HepG2 (cell line): ENCODE data around the gene NPEPL1. TPM values are rescaled to one million over a fixed set of nuclear protein-coding genes. Genes with fewer than 3 reads are reported as not detected.

ENCODE experiments used
- ATF7 ChIP-seq, 2 experiments: fragments of 450-650 bp in 1 of 2; sonication (generic) in 1 of 2; formaldehyde crosslinking in 1 of 2; IDR thresholded peaks; 2 replicates each; pipeline versions ENCODE4 v1.4.0 to v1.6.1; 2016 to 2020; ENCODE audit warnings: antibody characterized with exemption in 1 of 2, mild to moderate bottlenecking in 1 of 2, missing genetic modification reagents in 1 of 2
- HNF4G ChIP-seq, 2 experiments: sonication (generic) in 1 of 2; formaldehyde crosslinking in 1 of 2; IDR thresholded peaks; 2 replicates each; pipeline versions ENCODE4 v1.4.0 to v1.6.1; 2011 to 2020; ENCODE audit warnings: borderline replicate concordance in 2 of 2, low read depth in 2 of 2, mild to moderate bottlenecking in 2 of 2, low read length in 1 of 2, missing genetic modification reagents in 1 of 2, moderate library complexity in 1 of 2
- HNRNPL ChIP-seq: fragments of 200-400 bp; formaldehyde crosslinking; IDR thresholded peaks from 2 replicates; pipeline ENCODE4 v1.6.1; 2017; ENCODE audit warnings: mild to moderate bottlenecking, low read depth, low read length
- MAFG ChIP-seq: sonication (generic); formaldehyde crosslinking; IDR thresholded peaks from 2 replicates; pipeline ENCODE4 v1.5.1; 2020; ENCODE audit warnings: mild to moderate bottlenecking, missing genetic modification reagents
- MTF2 ChIP-seq: sonication (generic); formaldehyde crosslinking; IDR thresholded peaks from 2 replicates; pipeline ENCODE4 v1.5.0; 2020; ENCODE audit warnings: missing genetic modification reagents, borderline replicate concordance
- POLR2A ChIP-seq, 2 experiments: IDR thresholded peaks; 2 replicates each; pipeline ENCODE4 v1.6.1; 2011; ENCODE audit warnings: low read depth in 2 of 2, low read length in 2 of 2, mild to moderate bottlenecking in 1 of 2, moderate library complexity in 1 of 2; ENCODE audit not compliant: insufficient read depth in 1 of 2
- RFX3 ChIP-seq: IDR thresholded peaks from 2 replicates; pipeline ENCODE4 v1.6.1; 2016; ENCODE audit warnings: missing biosample characterization, missing genetic modification reagents
- TMF1 ChIP-seq: sonication (generic); formaldehyde crosslinking; IDR thresholded peaks from 2 replicates; pipeline ENCODE4 v1.8.1; 2022; ENCODE audit warnings: low read depth, missing genetic modification reagents
- ZBTB38 ChIP-seq: sonication (generic); formaldehyde crosslinking; IDR thresholded peaks from 2 replicates; pipeline ENCODE4 v1.5.1; 2020; ENCODE audit warnings: mild to moderate bottlenecking, missing genetic modification reagents
- ZNF558 ChIP-seq: sonication (generic); formaldehyde crosslinking; IDR thresholded peaks from 2 replicates; pipeline ENCODE4 v1.9.0; 2022; ENCODE audit warnings: mild to moderate bottlenecking, missing genetic modification reagents, borderline replicate concordance
- ZNF589 ChIP-seq: sonication (generic); formaldehyde crosslinking; conservative IDR thresholded peaks from 2 replicates; pipeline ENCODE4 v1.8.0; 2022; ENCODE audit warnings: mild to moderate bottlenecking, moderate library complexity, missing genetic modification reagents
- ZNF614 ChIP-seq: IDR thresholded peaks from 2 replicates; pipeline ENCODE4 v1.6.1; 2018; ENCODE audit warnings: missing biosample characterization, missing genetic modification reagents, inconsistent platforms, borderline replicate concordance
- polyA plus RNA-seq, 8 experiments: library from polyadenylated mRNA; depleted of rRNA in 3 of 8; stranded (reverse) in 7 of 8; unstranded in 1 of 8; fragments of >200 nt; fragmentation: Illumina TruSeq in 4 of 8; extraction: Trizol in 4 of 8; gene quantifications; 2 replicates each; pipeline versions ENCODE4 v1.2.1 to v1.2.3, GENCODE V29; 2011 to 2016; ENCODE audit warnings: low read depth in 4 of 8, missing spikeins in 1 of 8, mixed read lengths in 1 of 8; ENCODE audit not compliant: insufficient read depth in 1 of 8
- total RNA-seq, 5 experiments: library from RNA; depleted of rRNA; stranded (reverse); fragments of >200 nt; fragmentation: Illumina TruSeq; extraction: Trizol; gene quantifications; 2 replicates each; pipeline ENCODE4 v1.2.3, GENCODE V29; 2016; ENCODE audit warnings: low read depth in 1 of 5
- TF ChIP-seq, protein P1 (sequence below): sonication (generic); formaldehyde crosslinking; IDR thresholded peaks from 2 replicates; pipeline ENCODE4 v1.4.0; 2020; ENCODE audit warnings: missing genetic modification reagents, borderline replicate concordance
- TF ChIP-seq, protein P2 (sequence below): sonication (generic); IDR thresholded peaks from 2 replicates; pipeline ENCODE4 v1.6.1; 2016; ENCODE audit warnings: low read depth, borderline replicate concordance
- TF ChIP-seq, protein P3 (sequence below): sonication (generic); formaldehyde crosslinking; IDR thresholded peaks from 2 replicates; pipeline ENCODE4 v1.4.0; 2020; ENCODE audit warnings: missing genetic modification reagents
- TF ChIP-seq, protein P4 (sequence below): sonication (generic); formaldehyde crosslinking; IDR thresholded peaks from 2 replicates; pipeline ENCODE4 v1.4.0; 2020; ENCODE audit warnings: missing genetic modification reagents, borderline replicate concordance
- TF ChIP-seq, protein P5 (sequence below): IDR thresholded peaks from 2 replicates; pipeline ENCODE4 v1.6.1; 2016; ENCODE audit warnings: low read depth, control low read depth

NPEPL1 gene
- total and polyA plus RNA-seq, 2 of the 13 experiments (the other 11 are each of a cell fraction or from before 2014, with no cell fraction given), result 4.1 to 7.5 TPM

DNA sequence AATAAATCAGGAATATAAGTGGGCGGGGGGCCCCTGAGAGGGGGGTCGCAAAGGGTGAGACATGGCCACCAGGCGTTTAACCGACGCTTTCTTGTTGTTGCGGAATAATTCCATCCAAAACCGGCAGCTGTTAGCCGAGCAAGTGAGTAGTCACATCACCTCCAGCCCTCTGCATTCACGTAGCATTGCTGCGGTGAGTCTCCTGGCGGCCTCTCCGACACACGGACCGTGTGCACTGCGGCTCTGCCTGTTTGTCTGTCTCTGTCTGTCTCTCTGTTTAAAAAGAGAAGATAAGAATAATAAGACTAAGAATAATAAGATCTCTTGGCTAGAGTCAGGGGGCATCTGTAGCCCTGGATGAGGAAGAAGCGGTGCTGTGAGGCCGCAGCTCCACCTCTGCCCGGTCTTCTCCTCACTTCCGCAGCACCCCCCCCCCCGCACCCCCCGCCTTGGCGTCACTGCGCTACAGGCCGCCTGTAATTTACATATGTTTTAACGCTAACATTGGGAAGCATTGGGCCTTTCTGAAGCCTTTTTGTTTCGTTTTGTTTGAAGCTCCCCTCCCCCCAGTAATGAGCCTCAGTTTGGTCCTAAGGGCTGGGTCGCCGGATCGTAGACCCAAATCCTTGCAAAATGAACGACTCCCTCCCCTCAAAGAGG, 40.5 kb upstream of the NPEPL1 start (continued):
- TF ChIP-seq ZNF558 (peak; percentile 15; the same call in 1 of the 2 replicates), POLR2A (IDR thresholded peaks at IDR 0.05; ENCODE audit: insufficient read depth in 1 of 2, low read depth in 2 of 2, low read length in 2 of 2) (peak; percentile 42 to 62; a peak in 2 of 4 replicates), MTF2 (0 out of 2 replicates have a peak, but pooled peaks have one; percentile 35), HNF4G (IDR thresholded peaks at IDR 0.05; ENCODE audit: borderline replicate concordance, low read depth, low read length) (no peak), HNF4G (CRISPR knock-in tag; IDR thresholded peaks at IDR 0.05; ENCODE audit: borderline replicate concordance, low read depth) (peak; percentile 6; the same call in 1 of the 2 replicates), ATF7 (IDR thresholded peaks at IDR 0.05) (no peak), ATF7 (CRISPR knock-in tag; IDR thresholded peaks at IDR 0.05) (no peak), ZNF614 (peak; percentile 45; the same call in 1 of the 2 replicates), ZBTB38 (0 out of 2 replicates have a peak, but pooled peaks have one; percentile 38), RFX3 (CRISPR knock-in tag) (no peak), MAFG (no peak), TMF1 (CRISPR knock-in tag) (no peak), HNRNPL (0 out of 2 replicates have a peak, but pooled peaks have one; percentile 55), ZNF589 (CRISPR knock-in tag) (no peak)
- TF ChIP-seq, protein P1, sequence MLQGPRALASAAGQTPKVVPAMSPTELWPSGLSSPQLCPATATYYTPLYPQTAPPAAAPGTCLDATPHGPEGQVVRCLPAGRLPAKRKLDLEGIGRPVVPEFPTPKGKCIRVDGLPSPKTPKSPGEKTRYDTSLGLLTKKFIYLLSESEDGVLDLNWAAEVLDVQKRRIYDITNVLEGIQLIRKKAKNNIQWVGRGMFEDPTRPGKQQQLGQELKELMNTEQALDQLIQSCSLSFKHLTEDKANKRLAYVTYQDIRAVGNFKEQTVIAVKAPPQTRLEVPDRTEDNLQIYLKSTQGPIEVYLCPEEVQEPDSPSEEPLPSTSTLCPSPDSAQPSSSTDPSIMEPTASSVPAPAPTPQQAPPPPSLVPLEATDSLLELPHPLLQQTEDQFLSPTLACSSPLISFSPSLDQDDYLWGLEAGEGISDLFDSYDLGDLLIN, result 0 out of 2 replicates have a peak, but pooled peaks have one; percentile 63
- TF ChIP-seq, protein P2, sequence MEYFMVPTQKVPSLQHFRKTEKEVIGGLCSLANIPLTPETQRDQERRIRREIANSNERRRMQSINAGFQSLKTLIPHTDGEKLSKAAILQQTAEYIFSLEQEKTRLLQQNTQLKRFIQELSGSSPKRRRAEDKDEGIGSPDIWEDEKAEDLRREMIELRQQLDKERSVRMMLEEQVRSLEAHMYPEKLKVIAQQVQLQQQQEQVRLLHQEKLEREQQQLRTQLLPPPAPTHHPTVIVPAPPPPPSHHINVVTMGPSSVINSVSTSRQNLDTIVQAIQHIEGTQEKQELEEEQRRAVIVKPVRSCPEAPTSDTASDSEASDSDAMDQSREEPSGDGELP, result no peak; the same call in 1 of the 2 replicates
- TF ChIP-seq, protein P3, sequence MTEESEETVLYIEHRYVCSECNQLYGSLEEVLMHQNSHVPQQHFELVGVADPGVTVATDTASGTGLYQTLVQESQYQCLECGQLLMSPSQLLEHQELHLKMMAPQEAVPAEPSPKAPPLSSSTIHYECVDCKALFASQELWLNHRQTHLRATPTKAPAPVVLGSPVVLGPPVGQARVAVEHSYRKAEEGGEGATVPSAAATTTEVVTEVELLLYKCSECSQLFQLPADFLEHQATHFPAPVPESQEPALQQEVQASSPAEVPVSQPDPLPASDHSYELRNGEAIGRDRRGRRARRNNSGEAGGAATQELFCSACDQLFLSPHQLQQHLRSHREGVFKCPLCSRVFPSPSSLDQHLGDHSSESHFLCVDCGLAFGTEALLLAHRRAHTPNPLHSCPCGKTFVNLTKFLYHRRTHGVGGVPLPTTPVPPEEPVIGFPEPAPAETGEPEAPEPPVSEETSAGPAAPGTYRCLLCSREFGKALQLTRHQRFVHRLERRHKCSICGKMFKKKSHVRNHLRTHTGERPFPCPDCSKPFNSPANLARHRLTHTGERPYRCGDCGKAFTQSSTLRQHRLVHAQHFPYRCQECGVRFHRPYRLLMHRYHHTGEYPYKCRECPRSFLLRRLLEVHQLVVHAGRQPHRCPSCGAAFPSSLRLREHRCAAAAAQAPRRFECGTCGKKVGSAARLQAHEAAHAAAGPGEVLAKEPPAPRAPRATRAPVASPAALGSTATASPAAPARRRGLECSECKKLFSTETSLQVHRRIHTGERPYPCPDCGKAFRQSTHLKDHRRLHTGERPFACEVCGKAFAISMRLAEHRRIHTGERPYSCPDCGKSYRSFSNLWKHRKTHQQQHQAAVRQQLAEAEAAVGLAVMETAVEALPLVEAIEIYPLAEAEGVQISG (CRISPR knock-in tag), result peak; percentile 58; the same call in 1 of the 2 replicates
- TF ChIP-seq, protein P4, sequence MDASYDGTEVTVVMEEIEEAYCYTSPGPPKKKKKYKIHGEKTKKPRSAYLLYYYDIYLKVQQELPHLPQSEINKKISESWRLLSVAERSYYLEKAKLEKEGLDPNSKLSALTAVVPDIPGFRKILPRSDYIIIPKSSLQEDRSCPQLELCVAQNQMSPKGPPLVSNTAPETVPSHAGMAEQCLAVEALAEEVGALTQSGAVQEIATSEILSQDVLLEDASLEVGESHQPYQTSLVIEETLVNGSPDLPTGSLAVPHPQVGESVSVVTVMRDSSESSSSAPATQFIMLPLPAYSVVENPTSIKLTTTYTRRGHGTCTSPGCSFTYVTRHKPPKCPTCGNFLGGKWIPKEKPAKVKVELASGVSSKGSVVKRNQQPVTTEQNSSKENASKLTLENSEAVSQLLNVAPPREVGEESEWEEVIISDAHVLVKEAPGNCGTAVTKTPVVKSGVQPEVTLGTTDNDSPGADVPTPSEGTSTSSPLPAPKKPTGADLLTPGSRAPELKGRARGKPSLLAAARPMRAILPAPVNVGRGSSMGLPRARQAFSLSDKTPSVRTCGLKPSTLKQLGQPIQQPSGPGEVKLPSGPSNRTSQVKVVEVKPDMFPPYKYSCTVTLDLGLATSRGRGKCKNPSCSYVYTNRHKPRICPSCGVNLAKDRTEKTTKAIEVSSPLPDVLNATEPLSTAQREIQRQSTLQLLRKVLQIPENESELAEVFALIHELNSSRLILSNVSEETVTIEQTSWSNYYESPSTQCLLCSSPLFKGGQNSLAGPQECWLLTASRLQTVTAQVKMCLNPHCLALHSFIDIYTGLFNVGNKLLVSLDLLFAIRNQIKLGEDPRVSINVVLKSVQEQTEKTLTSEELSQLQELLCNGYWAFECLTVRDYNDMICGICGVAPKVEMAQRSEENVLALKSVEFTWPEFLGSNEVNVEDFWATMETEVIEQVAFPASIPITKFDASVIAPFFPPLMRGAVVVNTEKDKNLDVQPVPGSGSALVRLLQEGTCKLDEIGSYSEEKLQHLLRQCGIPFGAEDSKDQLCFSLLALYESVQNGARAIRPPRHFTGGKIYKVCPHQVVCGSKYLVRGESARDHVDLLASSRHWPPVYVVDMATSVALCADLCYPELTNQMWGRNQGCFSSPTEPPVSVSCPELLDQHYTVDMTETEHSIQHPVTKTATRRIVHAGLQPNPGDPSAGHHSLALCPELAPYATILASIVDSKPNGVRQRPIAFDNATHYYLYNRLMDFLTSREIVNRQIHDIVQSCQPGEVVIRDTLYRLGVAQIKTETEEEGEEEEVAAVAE, result 0 out of 2 replicates have a peak, but pooled peaks have one; percentile 19
- TF ChIP-seq, protein P5, sequence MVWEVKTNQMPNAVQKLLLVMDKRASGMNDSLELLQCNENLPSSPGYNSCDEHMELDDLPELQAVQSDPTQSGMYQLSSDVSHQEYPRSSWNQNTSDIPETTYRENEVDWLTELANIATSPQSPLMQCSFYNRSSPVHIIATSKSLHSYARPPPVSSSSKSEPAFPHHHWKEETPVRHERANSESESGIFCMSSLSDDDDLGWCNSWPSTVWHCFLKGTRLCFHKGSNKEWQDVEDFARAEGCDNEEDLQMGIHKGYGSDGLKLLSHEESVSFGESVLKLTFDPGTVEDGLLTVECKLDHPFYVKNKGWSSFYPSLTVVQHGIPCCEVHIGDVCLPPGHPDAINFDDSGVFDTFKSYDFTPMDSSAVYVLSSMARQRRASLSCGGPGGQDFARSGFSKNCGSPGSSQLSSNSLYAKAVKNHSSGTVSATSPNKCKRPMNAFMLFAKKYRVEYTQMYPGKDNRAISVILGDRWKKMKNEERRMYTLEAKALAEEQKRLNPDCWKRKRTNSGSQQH, result peak; percentile 40; the same call in 1 of the 2 replicates
